Activated CD8-positive, alpha-beta memory T cell treated with anti-CD3 and anti-CD28 coated beads for 24 hours (primary cell): Measurements from ENCODE around the gene CACNG4.

Experiments used
- DNase-seq: peaks from one replicate; pipeline ENCODE4 v3.0.0-alpha.2; 2020

CACNG4 gene

DNA sequence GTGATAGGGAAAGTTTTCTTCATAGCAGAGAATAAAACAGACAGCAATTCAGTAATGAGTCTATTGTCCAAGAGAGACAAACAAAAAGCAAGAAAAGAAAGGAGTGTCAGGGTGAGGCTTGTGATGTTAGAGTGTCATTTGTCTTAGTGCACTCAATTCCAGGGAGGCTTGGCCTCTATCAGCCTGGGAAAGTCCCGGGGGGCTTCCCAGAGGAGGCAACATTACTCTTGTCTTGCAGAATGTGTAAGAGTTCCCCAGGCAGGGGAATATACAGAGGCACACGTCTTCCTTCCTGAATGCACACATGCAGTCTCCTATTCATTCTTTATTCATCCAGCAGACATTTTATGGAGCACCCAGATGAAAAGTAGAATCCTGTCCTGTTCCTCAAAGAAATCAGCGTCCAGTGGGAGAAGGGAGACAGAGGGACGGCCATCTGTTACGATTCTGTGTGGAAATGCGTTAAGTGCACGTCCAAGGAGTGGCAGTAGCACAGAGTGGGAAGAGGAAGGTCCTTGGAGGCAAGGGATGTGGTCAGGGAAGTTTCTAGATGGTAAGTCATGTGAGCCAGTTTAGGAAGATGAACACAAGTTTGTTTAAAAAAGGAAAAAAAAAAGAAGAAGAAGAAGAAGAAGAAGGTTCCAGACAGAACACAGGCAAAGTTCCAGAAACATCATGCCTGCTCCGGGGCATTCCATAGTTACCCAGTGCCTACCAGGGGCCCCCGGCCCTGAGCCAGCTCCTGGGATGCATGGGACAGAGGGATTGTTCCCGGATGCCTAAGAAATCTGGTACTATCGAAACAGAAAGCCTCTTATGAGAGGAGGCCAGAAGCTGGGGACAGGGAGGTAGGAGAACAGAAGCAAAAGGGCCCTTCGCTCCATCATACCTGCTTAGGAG lies 21.1 kb downstream of the CACNG4 start:
- no peak for DNase-seq

DNA sequence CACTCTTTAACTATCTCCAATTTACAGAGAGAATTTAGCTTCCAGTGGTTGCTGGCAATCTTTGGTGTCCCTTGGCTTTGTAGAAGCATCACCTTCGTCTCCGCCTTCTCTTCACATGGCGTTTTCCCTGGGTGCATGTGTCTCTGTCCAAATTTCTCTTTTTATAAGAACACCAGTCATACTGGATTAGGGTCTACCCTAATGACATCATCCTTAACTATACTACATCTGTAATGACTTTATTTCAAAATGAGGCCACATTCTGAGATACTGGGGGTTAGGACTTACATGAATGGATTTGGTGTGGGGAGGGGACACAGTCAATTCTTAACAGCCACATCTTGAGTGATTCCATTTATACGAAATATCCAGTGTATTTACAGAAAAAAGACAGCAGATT lies 22.2 kb downstream of the CACNG4 start:
- no peak for DNase-seq

DNA sequence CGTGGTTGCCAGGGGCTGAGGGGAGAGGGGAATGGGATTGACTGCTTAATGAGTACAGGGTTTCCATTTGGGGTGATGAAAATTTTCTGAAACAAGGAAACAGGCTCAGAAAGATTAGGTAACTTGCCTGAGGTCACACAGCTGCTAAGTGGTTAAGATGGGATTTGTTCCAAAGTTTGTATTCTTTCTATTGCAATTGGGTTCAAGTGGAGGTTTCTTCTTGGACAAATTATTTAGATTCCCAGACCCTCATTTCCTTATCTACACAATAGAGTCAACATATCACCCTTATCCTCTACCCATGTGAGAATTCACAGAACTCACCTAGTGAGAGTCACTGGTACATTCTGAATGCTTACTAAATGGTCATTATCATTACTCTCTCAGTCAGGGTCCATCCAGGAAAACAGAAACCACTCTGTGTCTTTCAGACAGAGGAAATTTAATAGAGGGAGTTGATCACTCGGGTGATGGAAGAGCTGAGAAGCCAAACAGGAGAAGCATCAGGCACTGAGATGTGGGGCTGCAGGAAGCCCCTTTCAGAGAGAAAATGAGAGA lies 22.6 kb downstream of the CACNG4 start:
- DNase-seq = no peak

DNA sequence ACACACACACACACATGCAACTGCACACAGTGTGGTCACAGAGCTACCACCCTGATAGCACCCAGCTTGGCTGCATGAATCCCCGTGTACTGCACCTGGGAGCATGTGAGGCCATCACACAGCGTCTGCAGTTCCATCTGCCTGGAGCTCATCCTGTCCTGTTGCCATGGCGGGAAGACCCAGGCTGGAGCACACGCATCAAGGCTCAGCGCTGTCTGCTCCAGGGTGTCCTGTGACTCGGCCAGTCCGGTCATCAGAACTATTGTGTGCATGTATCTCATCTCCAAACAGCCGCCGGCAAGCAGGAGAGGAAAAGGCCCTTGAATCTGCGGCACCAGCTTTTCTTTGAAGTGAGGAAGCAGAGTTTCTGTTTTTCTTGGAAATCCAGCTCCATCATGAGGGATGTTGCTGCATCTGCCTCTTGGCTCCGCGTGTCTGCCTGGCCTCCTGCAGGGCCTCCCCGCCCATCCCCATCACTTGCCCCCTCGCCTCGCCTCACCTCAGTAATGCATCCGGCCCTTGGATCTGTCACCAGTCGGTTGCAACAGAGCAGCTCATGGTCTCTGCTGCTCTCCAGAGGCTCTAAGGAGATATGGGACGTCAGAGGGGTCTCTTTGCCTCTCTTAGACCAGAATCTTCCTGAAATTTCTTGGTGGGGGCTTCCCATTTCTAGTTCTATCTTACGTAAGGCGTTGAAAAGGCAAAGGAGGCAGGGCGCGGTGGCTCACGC lies 23.7 kb downstream of the CACNG4 start:
- DNase-seq = no peak

DNA sequence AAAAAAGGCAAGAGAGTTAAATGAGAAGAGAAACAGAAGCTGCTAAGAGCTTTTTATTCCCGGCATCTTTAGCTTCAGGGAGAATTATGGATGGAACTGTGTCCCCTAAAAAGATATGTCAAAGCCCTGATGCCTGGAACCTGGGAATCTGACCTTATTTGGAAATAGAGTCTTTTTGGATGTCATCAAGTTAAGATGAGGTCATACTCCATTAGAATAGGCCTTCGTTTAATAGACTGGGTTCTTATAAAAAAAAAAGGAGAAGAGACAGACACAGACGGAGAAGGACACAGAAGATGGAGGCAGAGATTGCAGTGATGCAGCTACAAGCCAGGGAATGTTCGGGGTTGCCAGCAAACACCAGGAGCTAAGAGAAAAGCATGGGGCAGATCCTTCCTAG lies 24.6 kb downstream of the CACNG4 start:
- no peak for DNase-seq

DNA sequence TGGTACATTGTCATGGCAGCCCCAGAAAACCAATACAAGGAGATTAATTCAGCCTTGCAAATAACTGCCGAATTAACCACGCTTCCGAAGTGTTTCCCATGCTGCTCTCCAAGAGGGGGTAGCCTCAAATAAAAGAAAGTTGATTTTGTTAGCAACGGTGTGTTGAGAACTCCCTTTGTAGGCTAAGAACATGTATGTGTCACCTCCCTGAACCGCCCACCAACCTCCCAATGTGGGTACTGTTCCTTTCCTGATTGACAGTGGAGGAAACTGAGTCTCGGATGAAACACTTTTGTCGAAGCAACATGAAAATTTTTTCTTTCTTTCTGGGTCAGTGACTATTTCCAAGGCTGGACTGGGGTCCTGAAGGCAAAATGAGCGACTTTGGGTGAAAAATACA lies 25.1 kb downstream of the CACNG4 start:
- no peak for DNase-seq

DNA sequence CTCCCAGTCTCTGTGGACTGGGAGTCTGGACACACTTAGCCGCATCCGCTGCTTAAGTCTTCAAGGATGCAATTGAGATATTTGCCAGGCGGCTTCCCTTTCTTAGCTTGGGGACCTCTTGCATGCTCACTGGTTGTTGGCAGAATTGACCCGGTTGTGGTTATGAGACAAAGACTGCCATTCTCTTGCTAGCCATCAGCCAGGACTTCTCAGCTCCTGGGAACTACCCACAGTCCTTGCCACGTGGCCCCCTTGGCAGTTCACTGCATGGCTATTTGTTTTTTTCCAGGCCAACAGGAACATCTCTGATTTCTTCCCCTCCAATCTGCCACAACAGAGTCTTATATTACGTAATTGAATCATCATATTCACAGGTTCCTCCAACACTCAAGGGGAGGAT lies 25.5 kb downstream of the CACNG4 start:
- DNase-seq = no peak

DNA sequence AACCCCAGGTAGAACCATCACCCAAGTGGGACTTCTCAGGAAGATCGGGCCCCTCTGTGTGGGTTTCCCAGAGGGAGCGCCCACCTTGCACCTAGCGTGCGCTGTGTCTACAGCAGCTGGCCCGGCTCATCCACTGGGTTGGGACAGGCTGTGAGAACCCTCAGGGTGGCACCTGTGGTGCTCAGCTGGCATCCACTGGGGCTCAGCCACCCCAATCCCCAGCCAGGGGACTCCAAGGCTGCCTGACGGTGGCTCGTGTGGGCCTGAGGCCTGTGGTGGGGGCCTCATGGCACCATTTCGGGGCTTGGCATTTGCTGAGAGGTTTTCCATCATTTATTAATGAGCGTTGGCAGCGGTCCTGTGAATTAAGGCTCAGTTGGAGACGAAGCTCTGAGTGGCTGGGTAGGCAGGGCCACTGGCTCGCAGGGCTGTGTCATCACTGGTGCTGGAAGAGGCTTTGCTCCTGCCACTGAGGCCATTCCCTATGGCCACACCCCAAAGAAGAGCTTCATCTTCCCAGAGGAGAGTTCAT lies 28.5 kb downstream of the CACNG4 start:
- DNase-seq = no peak

DNA sequence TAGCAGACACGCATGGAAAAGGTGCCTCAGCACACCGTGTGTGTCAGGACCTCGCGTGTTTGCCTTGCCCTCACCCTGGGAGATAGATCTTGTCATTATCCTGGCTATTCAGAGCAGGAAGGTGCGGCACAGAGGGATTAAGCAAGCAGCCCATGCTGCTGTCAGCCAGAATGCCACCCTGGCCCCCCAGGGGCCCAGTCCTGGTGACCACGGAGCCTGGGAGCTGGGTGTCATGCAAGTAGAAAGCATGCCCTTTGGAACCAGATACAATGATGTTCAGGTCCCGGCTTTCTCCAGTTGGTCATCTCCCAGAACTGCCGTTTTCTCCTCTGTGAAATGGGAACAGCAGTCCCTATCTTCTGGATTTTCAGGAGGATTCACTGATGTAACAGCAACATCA lies 29.9 kb downstream of the CACNG4 start:
- DNase-seq = no peak

DNA sequence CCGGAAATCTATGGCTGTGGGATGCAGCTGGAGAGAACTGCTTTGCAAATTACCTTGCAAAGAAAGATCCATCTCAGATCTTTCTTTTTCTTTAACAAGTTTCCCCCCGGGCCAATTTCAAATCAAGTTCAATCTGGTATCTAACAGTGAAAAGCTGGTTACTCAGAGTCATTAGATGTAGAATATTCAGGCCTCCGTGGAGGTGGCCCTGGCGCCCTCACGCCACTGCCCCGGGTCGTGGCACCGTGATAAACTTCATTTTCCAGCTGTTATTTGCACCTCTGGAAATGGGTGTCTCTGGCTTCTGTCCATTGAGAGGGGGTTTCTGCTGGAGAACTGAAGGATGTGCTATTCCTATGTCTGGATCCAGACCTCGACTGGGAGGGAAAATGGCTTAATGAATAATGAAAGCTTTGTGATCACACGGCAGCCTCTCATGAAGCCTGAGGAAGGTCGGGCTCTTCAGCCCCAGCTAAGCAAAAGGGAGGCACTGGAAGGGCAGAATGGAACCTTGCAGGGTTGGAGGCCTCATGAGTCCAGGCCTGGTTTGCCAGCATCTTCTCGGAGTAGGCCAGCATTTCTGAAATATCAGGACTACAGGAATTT lies 30.5 kb downstream of the CACNG4 start:
- DNase-seq = no peak

DNA sequence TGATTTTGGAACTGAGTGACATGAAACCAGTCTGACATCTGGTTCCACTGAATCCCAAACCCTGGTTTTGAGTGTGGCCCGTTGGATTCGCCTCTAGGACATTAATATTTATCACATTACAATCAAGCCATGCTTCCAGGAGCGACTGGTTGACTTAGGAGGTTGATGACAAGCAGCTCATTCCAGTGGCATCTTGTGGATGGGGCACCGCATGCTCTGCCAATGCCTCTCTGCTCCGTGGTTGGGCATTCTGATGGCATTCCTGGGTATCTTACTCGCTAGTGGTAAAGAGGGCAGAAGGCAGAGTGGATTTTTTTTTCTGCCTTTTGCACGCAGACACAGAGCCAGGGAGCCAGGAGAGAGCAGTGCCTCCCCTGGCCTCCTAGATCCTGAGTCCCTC lies 31.4 kb downstream of the CACNG4 start:
- DNase-seq = no peak

DNA sequence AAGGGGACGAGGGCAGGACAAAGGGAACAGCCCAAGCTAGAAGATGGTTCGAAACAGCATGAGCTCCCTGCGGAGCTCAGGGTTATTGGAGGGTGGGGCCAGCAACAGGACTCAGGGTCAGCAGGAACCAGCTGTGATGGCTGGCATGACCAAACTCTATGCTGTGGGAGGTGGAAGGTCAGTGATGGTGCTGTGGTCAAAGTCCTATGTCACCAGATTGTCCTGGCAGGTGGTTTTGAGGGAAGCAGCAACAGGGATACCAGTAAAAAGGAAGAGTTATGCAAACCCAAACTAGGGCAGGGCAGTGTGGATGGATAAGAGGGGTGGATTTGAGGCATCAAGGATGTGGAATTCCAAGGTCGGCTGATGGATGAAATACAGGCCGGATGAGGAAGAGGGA lies 32.4 kb downstream of the CACNG4 start:
- no peak for DNase-seq

DNA sequence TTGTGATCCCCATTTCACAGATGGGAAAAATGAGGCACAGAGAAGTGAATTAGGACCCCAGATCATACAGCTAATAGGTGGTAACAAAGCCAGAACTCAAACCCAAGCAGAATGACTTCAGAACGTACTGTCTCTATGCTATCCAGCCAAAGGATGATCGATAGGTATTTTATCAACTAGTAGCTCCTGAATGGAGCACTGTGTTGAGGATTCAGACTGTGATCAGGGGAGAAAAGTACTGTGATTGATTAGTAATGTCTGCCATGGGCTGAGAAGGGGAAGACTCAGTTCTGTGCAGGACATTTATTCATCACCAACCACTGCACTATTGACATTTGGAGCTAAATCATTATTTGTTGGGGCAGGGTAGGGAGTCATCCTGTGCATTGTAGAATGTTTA lies 38.7 kb downstream of the CACNG4 start:
- no peak for DNase-seq

DNA sequence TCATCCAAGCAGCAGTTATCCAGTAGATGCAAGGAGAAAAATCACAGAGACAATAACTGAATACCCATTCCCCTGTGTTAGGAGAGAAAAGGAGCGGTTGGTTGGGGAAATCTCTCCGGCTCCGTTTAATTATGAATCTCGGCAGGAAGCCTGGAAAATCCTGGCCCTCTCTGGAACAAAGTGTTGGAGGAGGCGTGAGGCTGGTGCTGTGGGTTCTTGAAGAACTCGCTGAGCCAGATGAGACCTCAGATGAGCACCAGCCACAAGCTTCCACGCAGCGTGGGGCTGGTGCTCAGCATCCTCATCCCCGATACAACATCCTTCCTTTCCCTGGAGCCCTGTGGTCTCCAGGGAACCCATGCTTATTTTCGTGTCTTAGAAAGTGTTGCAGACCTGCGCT lies 39.7 kb downstream of the CACNG4 start:
- DNase-seq = no peak

DNA sequence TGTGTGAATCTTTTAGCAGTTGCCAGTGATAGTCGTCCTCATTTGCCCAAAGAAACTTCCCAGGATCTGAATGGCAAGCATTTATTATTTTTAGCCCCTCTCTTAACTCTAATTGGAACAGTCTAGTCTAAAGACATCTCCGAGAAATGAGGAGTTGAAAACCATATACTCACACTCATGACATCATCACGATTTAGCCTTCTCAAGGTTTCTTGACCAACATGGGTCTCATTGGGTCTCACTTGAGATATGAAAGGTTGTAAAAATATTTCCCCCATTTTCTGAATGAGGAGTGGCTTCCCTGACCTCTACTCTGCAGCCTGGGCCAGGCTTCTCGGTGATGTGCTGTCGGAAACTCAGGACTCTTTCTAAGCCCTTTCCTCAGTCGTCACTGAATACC lies 42.8 kb downstream of the CACNG4 start:
- no peak for DNase-seq

DNA sequence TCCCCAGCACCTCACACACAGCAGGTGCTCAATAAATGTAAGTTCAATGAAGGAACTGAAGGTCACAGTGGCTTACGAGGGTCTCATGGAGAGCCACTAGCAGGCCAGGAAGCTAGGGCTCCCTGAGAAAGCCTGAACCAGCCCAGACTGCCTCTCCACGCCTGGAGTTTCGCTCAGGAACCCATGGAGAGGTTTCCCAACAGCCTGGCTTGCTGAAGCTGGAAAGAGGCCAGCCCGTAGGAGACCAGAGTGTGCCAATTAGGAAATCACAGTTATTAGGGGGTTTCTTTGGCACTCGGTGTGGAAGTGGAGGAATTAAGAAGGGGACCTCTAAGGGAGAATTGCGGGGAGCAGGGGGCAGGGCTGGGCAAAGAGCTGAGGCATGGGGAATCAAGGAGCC lies 43.6 kb downstream of the CACNG4 start:
- DNase-seq = no peak

DNA sequence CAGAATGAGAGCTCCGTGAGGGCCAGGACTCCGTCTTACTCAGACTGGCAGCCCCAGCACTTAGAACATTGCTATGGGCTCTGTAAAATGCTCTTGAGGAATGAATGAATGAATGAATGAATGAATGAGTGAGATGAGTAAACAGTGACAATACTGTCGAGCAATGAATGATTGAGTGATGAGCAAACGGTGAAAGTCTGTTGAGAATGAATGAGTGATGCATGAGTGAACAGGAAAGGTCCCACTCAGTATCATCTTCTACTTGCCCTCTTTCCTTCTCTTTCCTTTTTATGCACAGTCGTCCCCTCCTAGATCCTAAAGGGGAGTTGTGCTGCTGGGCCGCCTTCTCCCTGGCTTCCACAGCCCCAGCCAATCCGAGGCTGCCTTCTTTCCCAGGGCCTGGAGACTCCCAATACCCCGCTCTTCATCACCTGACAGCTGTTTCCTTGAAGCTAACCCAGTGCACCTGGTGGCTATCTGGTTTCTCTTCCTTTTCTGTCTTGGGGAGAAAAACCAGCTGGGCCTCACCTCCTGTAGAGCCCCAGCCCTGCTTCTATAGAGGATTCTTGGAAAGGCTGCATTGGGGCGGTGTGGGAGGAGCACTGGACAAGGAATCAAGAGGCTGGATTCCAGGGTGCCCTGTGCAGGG lies 47.1 kb downstream of the CACNG4 start:
- no peak for DNase-seq

DNA sequence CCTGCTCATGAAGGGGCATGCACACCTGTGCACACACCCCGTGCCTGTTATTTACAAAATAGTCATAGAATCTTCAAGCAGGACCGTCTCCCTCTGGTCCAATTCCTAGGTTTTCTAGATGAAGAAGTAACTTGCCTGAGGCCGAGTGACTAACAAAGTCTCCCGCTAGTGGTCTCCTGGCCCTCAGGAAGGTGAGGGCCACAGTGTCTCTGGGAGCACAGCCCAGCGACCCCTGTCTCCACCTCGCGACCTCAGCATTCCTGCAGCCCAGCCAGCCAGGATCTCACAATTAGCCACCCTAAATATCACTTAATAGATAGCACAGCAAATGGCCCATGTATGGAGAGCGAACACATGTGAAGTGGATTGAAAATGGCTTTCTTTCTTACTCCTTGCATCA lies 49.4 kb downstream of the CACNG4 start:
- no peak for DNase-seq

DNA sequence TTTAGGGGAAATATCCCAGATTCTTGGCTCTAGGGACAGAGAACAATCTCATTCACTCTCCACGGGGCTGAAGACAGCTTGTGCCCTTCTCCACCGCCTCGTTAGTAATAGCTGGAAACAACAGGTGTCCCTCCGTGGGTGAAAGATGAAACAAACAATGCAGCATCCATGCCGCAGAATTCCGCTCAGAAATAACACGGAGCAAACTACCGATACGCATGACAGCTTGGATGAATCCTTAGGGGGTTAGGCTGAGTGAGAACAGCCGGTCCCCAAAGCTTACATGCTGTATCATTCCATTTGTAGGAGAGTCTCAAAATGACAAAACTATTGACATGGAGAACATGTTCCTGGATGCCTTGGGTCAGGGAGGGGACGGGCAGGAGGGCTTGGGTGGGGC lies 50.5 kb downstream of the CACNG4 start:
- no peak for DNase-seq

DNA sequence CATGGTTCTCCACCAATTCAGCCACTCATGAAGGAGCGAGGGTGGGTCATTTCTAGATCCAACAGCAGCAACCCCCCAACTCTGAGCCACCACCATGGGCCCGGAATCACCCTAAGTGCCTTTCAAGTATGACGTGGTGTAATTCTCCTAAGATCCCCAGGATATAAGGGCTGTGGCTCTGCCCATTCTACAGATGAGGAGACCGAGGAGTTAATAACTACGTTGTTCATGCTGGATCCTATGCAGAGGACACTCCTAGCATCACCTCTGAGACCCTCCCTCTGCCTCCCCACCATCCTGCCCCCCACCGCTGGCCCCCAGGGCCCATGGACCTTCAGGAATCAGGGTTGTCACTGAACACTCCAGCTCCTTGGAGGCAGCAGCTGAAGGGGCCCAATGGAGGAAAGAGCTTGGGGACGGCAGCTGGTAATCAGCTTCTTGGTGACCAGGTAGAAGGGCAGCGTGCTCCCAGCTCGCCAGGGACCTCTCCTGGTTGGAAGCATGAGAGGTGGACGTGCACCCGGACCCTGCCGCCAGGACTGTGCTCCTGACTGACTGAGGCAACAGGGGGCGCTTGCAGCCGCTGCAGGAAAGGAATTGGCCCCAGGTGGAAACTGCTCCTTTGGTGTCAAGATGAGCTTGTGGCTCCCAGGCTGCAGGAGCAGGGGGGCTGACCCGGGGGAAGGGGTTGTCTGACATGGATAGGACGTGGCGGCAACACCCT lies 51.7 kb downstream of the CACNG4 start:
- no peak for DNase-seq

DNA sequence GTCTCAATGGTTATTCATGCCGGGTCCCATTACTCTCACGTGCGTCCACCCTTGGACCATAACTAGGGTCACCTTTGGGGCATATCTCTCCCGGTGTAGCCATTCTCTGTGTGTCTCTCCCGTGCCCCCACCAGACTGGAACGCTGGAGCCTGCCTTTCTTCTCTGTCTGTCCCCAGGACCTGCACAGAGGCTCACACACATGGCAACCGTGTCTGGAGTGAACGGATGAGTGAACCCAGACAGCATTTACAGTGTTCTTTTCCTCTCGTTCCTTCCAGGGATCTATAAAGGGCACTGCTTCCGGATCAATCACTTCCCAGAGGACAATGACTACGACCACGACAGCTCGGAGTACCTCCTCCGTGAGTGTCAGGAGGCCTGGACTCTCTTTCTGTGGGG lies 53.4 kb downstream of the CACNG4 start:
- no peak for DNase-seq
